Stimulated activated CD8-positive, alpha-beta memory T cell treated with anti-CD3 and anti-CD28 coated beads, Interleukin-4, amount 100 ng/mL, for 48 hours (primary cell): ENCODE results near the gene ACCSL.

Experiments used
- DNase-seq: peaks from one replicate; pipeline ENCODE4 v3.0.0-alpha.2; 2020

ACCSL gene

DNA sequence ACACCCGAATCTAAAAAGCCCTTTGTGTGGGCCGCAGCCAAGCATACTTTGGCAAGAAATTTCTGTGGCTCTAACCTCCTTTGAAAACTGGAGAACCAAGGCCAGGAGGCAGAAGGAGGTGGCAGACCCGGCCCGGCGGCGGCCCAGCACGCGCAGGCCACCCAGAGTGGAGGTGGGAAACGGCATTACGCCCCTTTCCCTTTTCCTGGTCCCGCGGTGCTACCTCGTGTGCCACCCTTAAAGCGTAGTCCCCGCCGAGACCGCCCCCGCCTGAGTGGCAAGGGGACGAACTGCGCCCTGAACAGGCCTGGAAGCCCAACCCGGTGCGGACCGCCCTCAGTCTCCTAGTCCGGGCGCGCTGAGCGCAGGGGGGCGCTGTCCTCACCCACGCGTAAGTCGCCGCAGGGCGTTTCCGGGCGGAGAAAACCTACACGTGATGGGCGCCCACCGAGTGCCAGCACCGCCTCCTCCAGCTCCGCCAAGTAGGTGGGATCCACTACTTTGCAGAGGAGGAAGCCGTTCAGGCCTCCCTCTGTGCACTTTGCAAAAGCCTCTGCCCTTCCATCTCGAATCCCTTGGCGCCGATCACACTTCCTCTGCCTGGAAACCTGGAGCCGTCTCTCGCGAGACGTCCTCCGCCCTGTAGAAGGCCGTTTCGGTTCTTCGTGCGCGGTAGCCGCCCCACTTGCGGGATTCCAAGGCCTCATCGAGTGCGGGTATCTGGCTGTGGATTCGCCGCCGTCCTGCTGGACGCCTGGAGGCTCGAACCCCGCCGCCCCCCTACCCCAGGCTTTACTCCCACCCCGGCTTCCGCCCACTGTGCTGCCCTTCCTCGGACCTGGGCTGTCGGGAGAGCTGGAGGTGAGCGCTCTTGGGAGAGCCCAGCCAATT lies 18.3 kb downstream of the ACCSL start, which contains the start of gene ACCS:
ACCS (plus strand) TSS at position 430 of the 891 bp plus-strand sequence. CDS start 1,358 bp downstream, outside the sequence.
- DNase-seq: peak; percentile 91

DNA sequence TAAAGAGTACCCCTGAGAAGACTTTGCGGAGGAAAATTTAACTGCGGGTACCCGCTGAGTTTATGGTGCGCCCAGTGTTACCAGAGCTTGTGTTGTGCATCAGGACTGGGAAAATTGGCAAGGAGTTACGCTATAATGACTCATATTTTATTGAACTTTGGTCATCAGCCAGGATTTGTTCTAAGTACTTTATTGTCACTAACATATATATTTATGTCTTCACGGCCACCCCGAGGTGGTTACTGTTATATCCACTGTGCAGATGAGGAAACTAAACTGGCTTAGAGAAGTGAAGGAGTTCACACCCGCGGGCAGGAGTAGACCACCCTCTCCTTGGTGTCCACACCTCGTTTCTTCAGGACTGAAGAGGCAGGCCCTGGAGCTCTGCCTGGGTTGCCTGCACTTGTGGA lies 19.0 kb downstream of the ACCSL start:
- DNase-seq: no peak

DNA sequence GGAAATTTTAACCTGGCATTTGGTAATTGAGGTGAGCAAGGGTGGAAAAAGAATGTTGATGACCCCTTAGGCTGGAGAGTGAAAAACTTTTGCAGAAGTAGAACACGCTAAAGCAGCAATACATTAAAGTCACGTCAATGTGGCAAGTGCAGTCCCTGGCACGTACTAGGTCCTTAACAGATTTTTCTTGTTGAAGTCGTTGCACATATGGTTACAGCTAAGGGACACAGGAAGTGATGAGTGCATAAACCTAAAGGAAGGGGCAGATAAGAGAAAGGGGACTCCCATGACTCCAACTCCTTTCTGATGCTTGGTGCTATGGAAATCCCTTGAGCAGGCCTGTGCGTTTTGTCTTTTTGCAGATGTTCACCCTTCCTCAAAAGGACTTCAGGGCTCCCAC lies 19.5 kb downstream of the ACCSL start:
- DNase-seq: no peak

DNA sequence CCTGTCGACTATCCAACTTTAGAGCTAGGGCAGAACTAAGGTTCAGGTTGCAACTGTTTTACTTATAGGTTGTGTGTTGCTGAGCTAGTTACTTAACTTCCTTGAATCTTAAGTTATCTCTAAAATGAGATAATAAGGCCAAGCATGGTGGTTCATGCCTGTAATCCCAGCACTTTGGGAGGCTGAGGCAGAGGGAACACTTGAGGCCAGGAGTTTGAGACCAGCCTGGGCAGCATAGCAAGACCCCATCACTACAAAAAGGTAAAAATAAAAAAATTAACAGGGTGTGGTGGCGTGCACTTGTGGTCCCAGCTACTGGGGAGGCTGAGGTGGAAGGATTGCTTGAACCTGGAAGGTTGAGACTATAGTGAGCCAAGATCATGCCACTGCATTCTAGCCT lies 20.4 kb downstream of the ACCSL start:
- DNase-seq: no peak

DNA sequence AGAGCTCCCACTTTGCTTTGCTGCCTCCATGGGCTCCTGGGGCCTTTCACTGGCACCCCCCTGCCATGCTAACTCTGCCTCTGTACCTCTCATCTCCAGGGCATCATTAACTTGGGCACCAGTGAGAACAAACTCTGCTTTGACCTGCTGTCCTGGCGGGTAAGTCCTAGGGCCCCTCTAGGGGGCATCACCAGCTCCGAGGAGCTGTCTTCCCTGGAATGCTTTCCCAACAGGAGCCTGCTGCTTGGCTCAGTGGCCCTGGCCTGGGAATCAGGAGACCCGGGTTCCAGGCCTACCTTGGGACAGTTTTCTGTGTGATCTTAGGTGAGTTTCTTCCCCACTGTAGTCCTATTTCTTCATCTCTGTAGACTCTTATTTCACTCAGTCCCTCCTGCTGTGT lies 23.4 kb downstream of the ACCSL start:
- no peak for DNase-seq

DNA sequence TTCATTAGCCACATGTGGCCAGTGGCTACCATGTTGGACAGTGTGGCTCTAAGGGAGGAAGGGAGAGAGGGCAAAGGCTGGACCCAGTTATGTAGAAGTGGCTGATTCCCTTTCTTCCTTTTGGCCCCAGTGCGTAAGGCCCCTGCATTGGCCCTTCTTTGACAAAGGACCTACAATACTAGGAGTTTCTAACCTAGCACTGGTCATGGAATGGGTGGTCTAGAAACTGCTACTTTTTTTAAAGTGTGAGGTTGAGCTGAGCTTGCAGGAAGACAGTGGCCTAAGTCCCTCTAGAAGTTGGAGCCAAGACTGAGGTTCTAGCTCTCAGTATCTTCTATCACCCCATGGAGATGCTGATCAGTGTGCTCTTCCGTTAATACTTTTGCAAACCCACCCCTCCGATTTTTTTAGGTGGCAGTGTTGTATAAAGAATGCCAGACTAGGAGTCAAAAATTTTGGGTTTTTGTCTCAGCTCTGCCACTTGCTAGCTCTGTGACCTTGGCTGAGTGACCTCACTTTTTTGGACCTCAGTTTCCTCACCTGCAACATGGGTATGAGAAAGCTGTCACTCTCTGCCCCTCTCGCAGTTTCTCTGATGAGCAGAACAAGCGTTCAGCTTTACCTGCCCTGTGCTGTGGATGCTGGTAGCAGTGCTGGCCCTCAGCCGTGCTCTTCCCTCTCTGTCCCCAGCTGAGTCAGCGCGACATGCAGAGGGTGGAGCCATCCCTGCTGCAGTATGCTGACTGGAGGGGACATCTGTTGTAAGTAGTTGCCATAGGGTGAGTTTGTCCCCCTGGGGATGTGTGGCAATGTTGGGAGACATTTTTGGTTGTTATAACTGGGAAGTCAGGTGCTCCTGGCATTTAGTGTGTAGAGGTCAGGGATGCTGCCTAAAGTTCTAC lies 25.2 kb downstream of the ACCSL start:
- no peak for DNase-seq

DNA sequence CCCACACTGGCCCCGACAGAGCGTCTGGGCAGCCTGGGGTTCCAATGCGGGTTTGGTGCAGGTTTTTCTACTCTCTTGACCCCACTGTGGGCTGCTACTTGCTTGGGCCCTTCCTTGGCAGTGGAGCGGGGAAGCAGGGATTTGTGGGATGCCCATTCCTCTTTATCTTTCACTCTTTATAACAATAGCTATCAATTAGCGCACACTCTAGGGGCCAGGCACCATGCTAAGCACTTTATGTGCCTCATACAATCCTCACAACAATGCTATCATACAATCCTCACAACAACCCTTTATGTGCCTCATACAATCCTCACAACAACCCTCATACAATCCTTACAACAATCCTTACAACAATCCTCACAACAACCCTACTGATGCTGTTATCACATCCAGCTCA lies 31.0 kb downstream of the ACCSL start:
- DNase-seq: no peak

DNA sequence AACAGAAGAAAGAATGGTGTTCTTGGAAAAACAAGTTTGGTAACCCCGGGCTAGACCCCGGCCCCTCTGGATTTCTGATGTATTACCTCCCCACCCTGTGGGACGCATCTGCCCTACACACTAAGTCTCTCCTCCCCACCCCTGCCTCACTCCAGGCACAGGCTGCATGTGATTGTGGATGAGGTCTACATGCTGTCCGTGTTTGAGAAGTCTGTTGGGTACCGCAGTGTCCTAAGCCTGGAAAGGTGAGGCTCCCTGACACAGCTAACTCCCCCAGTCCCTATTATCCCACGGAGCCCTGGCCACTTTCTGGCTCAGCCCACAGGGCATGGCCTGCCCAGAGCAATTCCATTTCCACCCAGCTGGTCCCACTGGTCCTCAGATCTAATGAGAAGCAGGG lies 31.6 kb downstream of the ACCSL start:
- no peak for DNase-seq

DNA sequence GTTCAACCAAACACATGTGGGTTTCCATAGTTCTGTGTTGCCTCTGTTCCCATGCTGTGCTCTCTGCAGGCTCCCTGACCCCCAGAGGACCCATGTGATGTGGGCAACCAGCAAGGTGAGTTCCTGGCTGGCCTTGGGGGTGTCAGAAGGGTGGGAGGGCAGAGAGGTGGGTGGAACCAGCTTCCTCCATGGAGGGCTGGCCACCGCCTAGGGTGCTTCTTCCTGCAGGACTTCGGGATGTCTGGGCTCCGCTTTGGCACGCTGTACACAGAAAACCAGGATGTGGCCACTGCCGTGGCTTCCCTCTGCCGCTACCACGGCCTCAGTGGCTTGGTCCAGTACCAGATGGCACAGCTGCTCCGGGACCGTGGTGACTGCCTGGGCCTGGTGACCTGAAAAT lies 33.2 kb downstream of the ACCSL start:
- no peak for DNase-seq

DNA sequence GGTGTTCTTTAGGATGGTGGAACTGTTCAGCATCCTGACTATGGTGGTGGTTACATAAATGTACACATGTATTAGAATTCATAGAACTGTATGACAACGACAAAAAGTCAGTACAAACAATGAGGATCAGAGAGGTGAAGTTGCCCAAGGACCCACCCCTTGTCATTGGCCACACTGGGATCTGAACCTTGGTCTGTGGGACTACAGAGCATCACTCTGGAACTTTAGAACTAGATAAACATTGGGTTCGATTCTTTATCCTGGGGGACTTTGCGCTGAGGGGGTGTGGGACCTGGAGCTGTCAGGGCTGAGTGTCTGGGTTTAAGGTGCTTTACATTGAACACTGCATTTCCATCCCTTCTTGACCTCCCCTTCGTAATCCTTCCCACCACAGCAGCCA lies 34.9 kb downstream of the ACCSL start:
- DNase-seq: no peak

DNA sequence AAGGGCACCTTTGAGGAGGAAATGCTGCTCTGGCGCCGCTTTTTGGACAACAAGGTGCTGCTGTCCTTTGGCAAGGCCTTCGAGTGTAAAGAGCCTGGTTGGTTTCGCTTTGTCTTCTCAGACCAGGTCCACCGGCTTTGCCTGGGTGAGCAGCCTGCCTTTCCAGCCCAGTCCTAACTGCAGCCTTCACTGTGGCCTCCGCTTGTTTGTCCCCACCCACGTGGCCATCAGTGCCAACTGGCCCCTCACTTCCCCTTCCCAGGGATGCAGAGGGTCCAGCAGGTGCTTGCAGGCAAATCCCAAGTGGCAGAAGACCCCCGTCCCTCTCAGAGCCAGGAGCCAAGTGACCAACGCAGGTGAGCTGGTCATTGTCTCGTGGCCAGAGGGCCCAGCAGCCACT lies 35.7 kb downstream of the ACCSL start:
- no peak for DNase-seq

DNA sequence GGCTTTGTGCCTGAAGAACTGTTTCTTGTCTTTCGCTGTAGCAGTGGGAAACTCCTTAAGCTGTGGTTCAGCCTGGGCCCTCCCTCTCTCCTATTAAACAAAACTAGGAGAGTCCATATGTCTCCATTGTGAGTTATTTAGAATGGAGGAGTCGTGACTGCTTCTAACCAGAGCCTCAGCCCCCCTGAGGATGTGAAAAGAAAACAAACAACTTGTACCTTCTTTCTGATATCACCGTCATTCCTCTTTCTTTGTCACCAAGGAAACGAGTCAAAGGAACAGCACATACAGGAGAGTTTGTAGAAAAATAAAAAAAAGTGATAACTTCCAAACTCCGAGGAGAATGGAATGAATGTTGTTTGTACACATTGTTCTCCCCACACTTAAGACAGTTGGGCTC lies 36.1 kb downstream of the ACCSL start:
- DNase-seq: no peak

DNA sequence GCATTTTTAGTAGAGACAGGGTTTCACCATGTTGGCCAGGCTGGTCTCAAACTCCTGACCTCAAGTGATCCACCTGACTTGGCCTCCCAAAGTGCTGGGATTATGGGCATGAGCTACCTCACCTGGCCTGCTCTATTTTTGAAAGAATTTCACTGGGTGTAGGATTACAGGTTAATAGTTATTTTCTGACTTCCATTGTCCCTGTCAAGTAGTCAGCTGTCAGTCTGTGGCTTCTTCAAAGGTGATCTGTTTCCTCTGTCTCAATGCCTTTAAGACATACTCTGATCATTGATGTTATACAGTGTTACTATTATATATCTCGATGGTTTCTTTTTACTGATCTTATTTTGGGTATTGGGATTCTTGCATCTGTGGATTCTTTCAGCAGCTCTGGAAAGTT lies 37.5 kb downstream of the ACCSL start:
- no peak for DNase-seq

DNA sequence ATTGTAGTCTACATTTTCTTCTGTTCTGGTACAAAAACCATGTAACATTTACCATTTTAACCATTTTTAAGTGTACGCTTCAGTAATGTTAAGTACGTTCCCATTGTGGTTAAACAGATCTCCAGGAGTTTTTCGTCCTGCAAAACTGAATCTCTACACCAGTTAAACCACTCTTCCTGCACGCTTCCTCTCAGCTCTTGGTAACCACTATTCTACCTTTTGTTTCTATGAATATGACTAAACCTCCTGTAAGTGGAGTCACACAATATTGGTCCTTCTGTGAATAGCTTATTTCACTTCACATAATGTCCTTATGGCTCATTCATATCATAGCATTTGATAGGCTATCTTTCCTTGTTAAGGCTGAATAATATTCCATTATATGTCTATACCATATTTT lies 40.6 kb downstream of the ACCSL start:
- no peak for DNase-seq

DNA sequence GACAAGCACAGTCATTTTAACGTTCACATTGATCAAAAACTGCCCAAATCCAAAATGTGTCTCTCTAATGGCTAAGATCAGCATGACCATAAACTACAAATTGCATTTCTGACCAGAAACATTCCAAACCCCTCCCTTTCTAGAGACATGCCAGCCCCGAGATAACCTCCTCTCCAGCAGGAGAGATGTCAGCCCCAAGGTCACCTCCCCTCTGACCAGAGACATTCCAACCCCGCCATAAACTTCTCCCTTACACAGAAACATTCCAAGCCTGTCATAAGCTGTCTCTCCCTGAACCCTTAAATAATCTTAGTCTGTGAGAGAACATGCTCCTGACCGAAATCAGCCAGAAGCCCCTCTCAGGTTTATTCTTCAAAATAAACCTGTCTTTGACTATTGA lies 41.1 kb downstream of the ACCSL start:
- DNase-seq: no peak

DNA sequence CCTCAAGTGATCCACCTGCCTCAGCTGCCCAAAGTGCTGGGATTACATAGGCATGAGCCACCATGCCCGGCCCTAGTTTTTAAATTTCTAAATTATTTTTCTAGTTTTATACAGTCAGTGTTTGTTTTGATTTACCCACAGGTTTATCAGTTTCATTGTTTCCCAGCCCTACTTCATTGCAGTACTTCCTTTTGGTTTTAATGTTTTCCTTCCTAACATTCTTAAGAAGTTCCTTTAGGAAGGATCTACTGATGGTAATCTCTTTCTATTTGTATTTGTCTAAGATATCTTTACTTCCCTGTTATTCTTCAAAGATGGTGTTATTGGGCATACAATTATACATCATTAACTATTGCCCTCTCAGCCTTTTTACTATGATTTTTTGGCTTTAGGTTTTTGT lies 42.8 kb downstream of the ACCSL start:
- DNase-seq: no peak

DNA sequence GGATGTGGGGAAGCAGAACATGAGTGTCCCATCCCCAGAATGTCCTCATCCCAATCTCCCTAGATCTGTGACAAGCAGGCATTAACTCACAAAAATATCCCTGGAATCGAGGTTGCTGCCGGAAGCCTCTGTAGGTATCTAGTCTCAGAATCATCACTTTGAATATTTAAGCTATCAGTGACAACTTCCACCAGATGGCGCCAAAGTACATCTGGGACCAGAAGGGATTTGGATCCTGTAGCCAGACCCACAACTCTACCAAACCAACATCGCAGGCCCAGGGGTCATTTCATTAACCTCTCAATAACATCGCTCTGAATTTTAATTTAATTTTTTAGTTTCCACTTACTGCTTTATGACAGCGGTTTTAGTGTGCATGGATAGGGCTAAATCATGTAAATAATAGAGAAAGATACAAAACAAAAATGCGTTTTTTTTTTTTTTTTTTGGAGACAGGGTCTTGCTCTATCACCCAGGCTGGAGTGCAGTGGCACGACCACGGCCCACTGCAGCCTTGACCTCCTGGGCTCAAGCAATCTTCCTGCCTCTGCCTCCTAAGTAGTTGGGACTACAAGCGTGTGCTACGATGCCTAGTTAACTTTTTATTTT lies 46.6 kb downstream of the ACCSL start:
- DNase-seq: peak; percentile 87

DNA sequence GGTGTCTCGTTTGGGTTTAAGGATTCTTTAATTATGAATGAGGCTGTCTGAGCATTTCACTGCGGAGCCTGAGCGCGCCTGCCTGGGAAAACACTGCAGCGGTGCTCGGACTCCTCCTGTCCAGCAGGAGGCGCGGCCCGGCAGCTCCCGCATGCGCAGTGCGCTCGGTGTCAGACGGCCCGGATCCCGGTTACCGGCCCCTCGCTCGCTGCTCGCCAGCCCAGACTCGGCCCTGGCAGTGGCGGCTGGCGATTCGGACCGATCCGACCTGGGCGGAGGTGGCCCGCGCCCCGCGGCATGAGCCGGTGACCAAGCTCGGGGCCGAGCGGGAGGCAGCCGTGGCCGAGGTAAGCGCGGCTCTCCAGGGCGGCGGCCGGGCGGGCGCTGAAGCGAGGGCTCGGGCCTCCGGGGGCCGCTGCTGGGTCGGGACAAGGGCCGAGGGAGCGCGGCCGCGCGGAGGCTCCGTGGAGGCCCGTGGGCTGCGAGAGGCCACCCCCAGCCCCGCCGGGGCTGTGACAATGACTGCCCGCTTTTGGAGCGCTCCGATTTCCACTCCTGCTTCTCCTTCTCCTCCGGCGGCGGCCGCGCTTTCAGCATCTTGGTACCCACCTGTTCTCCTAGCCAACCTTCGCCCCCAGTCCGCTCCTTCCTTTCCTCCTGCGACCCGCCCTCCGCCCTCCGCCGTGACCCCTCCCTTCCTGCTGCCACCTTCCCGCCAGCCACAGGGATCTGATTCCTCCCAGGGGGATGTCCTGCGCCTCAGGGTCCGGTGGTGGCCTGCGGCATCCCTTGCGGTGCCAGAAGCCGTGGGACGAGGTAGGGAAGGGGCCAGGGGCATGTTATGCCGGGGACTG lies 48.0 kb downstream of the ACCSL start, which contains the start of gene EXT2:
EXT2 (plus strand) TSS at position 173 of the 854 bp plus-strand sequence. CDS start 12,035 bp downstream, outside the sequence.
- DNase-seq: peak; percentile 91

DNA sequence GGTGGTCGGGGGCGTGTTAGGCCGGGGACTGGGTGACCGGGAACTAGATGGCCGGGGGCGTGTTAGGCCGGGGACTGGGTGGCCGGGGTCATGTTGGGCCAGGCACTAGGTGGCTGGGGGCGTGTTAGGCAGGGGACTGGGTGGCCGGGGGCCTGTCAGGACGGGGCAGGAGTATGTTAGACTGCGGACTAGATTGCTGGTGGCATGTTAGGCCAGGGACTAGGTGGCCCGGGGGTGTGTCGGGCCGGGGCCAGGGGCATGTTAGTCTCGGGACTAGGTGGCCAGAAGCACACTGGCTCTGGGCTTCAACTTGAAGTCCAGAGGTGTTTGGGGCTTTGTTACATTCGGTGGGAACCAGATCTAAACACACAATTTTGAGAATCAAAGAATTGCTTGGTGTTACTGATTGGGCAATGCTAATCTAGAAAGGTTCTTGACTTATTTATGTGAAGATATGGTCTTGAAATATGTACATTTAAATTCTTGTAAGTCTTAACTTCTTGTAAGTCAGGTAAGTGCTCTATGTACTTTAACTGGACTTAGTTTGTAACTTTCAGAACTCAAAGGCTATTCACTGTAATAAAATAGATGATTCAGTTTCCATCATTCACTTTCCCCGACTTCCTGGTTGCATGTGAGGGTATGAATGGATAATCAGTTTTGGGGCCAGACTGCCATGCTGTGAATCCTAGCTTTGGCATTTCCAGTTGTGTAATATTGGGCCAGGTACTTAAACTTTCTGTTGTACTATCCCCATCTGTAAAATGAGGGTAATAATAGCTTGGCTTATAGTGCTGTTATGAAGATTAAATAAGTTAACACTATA lies 48.8 kb downstream of the ACCSL start:
- DNase-seq: no peak

DNA sequence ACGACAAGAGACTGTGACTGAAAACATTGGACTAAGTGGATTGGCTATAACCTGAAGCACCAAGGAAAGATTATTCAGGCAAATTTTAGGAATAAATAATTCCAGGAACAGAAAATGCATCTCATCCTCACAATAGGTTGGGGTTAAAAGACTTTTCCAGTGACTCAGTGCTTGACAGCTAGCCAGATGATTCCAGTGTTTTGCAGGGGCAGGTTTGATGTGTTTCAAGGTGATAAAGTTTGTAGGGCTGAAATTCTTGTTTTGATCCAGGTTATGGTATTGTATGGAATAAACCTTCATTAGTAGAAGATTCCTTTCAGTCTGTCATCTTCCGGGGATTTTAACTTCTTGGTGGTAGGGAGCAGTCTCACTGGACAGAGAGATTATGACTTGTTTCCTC lies 50.0 kb downstream of the ACCSL start:
- DNase-seq: no peak

DNA sequence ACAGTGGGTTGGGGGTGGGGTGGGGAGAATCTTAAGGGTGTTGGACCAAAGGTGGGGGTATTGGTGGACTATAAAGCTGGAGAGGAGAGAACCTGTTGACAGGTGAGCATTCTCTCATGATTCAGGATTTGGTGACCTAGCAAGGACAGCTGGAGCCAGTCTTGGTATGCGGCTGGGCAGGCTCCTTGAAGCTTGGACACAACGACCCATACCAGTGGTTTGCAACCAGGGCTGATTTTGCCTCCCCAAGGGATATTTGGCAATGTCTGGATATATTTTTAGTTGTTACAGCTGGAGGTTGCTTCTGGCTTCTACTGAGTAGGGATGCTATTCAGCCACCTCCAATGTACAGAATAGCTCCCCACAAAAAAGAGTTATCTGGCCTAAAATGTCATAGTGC lies 53.3 kb downstream of the ACCSL start:
- DNase-seq: no peak
